LNCAP (cell line): ENCODE results near the gene APBA2.

ENCODE experiments used
- CTCF ChIP-seq: fragments of 450-650 bp; IDR thresholded peaks from 2 replicates; pipeline ENCODE4 v1.5.1; 2017; ENCODE audit warnings: mild to moderate bottlenecking

The APBA2 gene

GRCh38 chr15:28901987-28902745, 16.4 kb downstream of the APBA2 start:
- TF ChIP-seq CTCF, result 0 out of 2 replicates have a peak, but pooled peaks have one; percentile 7

- TF ChIP-seq CTCF, result no peak
Observed at GRCh38 chr15:28902856-28903255, 17.1 kb downstream of the APBA2 start.

GRCh38 chr15:28903555-28903954, 17.8 kb downstream of the APBA2 start:
- TF ChIP-seq CTCF, result no peak

GRCh38 chr15:28904003-28904402, 18.2 kb downstream of the APBA2 start:
- no peak for TF ChIP-seq CTCF

GRCh38 chr15:28904541-28905315, 19.0 kb downstream of the APBA2 start:
- no peak for TF ChIP-seq CTCF

- no peak for TF ChIP-seq CTCF
Observed at GRCh38 chr15:28907338-28907960, 21.7 kb downstream of the APBA2 start.

GRCh38 chr15:28909958-28910500, 24.3 kb downstream of the APBA2 start:
- no peak for TF ChIP-seq CTCF
